Activated CD4-positive, alpha-beta T cell treated with anti-CD3 and anti-CD28 coated beads for 1 hour (primary cell): ENCODE measurements around the gene PEX14.
"Not testable (repeated sequence)": the region's sequence is repeated elsewhere in the genome, so short reads cannot be mapped to it uniquely, and the experiment has no call there.

ENCODE experiments used
- DNase-seq: peaks from one replicate; pipeline ENCODE4 v3.0.0-alpha.2; 2020

The PEX14 gene

DNA sequence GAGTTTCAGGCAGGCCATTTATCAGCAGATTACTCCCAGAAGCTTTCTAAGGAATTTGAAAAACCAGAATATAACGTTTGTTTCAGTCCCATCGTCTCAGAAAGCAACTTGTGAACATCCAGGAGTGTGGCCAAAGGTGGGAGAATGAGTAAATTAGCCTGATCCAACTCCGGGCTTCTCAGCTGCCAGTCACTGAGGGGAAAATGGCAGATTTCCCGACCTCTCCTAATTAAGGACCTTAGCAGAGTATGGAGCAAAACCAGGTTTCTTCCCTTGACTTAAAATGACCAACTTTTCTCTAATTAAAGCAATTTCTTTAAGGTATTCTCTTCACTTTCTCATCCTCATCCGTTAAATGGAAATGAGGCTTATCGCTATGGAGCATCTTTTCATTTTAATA, 23.9 kb upstream of the PEX14 start:
- no peak for DNase-seq

- no peak for DNase-seq
These were observed 23.5 kb upstream of the PEX14 start for GRCh38 chr1:10451287-10451686.

- no peak for DNase-seq
These were observed 18.7 kb upstream of the PEX14 start for GRCh38 chr1:10456048-10456447.

- DNase-seq = no peak
These were observed 18.1 kb upstream of the PEX14 start for GRCh38 chr1:10456661-10457060.

GRCh38 chr1:10457462-10457861, 17.3 kb upstream of the PEX14 start:
- DNase-seq = not testable (repeated sequence)

GRCh38 chr1:10457875-10458274, 16.9 kb upstream of the PEX14 start:
- DNase-seq = no peak

GRCh38 chr1:10459184-10459583, 15.6 kb upstream of the PEX14 start:
- no peak for DNase-seq

DNA sequence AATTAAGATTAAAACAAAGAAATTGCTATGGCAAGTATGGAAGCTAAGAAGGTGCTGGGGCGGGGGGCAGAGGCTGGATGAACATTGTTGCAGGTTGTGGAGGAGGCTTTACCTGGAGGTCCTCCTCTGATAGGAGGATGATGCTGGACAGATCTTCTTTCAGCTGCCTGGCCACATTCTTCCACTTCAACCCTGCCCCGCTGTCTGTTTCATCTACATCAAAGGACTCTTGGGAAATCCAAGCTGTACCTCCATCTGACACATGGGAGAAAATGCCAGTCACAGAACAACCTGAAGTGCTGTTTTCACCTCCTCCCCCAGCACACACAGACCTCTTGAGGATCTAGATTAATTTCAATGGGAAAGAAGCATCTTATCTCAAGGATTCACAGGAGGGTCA, 7.7 kb upstream of the PEX14 start:
- DNase-seq = no peak

DNA sequence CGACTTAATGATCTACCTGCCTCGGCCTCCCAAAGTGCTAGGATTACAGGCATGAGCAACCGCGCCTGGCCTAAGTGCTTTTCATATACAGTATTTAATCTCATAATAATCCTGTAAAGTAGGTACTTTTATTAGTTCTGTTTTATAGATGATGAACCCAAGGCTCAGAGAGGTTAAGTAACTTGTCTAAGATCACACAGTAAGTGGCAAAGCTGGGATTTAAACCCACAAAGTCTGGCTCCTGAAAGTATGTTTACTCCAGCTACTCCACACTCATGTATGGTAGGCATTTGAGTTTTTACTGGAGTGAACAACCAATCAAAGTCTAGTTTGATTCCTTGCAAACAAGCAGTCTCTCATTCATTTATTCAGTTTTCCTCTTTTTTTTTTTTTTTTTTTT, 4.7 kb upstream of the PEX14 start:
- DNase-seq = no peak

DNA sequence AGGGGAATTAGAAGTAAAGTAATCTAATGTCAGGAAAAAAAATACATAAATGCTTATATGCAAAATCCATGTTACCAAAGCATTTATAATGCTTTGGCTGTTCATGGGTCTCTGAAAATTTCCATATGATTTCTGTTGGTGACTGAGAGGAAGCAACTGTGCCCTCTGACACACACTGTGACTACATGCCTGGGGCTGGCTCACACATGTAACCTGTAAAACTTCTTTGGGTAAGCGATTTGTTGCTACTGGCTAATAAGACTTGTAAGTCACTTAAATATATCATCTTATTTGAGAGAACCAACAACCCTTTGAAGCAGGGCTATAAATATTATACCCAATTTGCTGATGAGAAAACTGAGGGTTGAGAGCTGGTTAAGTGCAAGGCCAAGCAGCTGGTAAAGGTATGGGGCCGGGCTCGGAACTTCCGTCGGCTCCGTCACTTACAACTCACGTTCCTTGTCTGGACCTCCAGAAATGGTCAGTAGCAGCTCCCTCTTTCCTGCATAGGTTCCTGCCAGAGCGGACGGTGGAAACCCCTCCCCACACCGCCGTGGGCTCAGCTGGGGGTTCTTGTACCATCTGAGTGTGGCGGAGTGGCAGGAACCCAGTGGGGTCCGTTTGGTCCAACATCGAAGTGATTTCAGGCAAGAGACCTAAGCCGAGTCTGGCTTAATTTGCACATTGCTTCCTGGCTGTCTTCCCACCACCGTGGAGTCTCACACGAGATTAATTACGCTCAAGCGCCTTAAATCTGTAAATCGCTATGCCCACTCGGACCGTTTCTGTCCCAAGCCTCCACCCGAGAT, 3.1 kb upstream of the PEX14 start:
- DNase-seq = no peak

GRCh38 chr1:10472220-10473144, 2.3 kb upstream of the PEX14 start, which contains the start of gene DFFA:
TSS of gene DFFA (minus strand) at chr1:10472529. CDS start at chr1:10472458, 71 bp downstream.
- peak; percentile 84 for DNase-seq

DNA sequence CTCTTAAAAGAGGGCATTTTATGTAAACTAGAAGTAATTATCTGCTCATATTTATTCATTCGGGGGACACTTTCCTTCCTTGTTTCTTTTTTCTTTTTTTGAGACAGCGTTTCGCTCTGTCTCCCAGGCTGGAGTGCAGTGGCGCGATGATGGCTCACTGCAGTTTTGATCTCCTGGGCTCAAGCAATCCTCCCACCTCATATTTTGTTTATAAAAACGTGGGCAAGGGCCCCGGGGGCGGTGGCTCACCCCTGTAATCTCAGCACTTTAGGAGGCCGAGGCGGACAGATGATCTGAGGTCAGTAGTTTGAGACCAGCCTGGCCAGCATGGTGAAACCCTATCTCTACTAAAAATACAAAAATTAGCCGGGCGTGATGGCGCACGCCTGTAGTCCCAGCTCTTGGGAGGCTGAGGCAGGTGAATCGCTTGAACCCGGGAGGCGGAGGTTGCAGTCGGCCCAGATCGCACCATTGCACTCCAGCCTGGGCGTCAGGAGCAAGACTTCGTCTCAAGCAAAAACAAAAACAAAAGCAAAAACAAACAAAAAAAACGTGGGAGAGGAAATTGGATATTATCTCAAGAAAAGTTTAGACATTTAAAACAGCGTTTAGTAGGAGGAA, 1.5 kb upstream of the PEX14 start:
- no peak for DNase-seq

GRCh38 chr1:10474309-10474612, 489 bp upstream of the PEX14 start:
- not testable (repeated sequence) for DNase-seq

DNA sequence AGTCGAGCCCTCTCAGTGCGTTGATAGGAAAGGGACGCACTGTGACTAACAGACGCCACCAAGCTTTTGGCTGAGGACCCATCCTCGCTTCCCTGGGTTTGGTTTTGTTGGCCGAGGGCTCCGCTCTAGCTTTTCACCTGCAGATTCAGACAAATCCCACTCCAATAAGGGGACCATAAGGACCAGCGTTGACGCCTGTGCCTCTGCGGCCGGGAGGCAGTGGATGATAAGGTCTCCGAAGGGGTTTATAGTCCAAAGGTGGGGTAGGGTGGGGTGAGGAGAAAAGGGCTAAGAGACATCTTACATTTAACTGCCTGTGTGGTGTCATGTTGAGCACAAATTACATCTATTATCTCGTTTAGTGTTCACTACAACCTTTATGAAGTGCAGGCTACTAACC, 760 bp downstream of the PEX14 start:
- no peak for DNase-seq

- DNase-seq = no peak
These were observed 4.5 kb downstream of the PEX14 start for GRCh38 chr1:10479296-10479695.

DNA sequence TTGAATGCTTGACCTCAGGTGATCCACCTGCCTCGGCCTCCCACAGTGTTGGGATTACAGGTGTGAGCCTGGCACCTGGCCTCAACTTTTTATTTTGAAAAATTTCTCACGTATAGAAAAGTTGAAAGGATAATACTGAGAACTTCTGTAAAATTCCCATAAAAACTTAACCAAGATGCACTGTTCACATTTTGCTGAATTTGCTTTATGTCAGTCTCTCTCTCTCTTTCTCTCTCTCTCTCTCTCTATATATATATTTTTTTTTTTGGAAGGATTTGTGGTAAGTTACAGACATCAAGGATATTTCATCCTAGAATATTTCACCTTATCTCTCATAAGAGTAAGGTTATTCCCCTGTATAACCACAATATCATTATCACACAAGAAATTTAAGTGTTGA, 5.9 kb downstream of the PEX14 start:
- DNase-seq = no peak

DNA sequence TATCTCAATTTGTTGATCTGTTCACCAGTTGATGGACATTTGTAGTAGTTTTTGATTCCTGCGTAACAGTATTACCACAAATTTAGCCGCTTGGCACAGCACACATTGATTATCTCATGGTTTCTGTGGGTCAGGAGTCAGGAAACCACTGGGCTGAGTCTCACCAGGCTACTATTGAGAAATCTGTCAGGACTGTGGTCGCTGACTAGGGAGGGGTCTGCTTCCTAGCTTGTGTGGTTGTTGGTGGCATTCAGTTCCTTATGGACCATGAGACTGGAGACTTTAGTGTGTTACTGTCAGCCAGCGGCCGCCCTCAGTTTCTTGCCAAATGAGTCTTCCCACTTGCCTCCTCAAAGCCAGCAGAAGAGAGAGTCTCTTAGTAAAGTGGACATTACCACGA, 9.8 kb downstream of the PEX14 start:
- DNase-seq = no peak

- DNase-seq = no peak
These were observed 14.7 kb downstream of the PEX14 start for GRCh38 chr1:10489291-10490055.

DNA sequence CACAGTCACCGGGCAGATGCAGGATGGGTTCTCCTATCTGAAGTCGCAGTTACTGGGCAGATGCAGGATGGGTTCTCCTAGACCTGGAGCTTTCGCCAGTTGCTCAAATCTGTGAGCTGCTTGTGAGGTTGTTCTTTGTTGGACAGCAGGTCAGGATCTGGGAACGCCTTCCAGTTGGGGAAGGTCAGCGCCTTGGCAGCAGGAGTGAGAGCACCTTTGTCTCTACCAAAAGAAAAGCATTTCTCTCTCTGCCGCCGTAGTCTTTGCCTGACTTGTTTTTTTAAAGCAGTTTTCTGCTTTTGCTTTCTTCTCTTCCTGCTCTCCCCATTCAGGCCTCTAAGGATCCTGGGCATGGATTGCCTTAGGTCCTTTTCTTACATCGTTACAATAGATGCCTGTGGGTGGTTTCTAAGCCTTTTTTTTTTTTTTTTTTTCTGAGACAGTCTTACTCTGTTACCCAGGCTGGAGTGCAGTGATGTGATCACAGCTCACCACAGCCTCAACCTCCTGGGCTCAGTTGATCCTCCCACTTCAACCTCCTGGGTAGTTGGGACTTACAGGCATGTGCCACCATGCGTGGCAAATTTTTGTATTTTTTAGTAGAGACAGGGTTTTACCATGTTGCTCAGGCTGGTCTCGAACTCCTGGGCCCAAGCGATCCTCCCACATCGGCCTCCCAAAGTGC, 15.7 kb downstream of the PEX14 start:
- no peak for DNase-seq

- DNase-seq = no peak
These were observed 19.6 kb downstream of the PEX14 start for GRCh38 chr1:10494418-10494753.

GRCh38 chr1:10494754-10495474, 20.2 kb downstream of the PEX14 start:
- peak; percentile 72 for DNase-seq

- no peak for DNase-seq
These were observed 20.7 kb downstream of the PEX14 start for GRCh38 chr1:10495475-10495817.
